A549 (cell line): ENCODE results near the gene IL22RA2. TPM values are rescaled to one million over a fixed set of nuclear protein-coding genes. Genes with fewer than 3 reads are reported as not detected.

Source experiments
- ATAC-seq, 2 experiments: fragments of 200-7000 bp in 1 of 2; fragments of >200 bp in 1 of 2; cut with Nextera tagmentation in 1 of 2; cut with Tn5 transposase in 1 of 2; 3 replicates each; pipeline versions ENCODE4 v1.8.0 to v1.9.1; 2018 to 2020; ENCODE audit warnings: mild to moderate bottlenecking in 1 of 2, moderate library complexity in 1 of 2
- CTCF ChIA-PET: fragments of 300-600 bp; sonication (Branson Sonifier 250); formaldehyde crosslinking; extraction: SDS; loops from one replicate; lab custom pipeline; 2021; ENCODE audit warnings: antibody characterized with exemption, inconsistent platforms; lab: Yijun Ruan, JAX
- POLR2A ChIA-PET: fragments of 350-600 bp; formaldehyde crosslinking; extraction: SDS; loops from one replicate; lab custom pipeline; 2021; ENCODE audit warnings: antibody characterized with exemption, inconsistent platforms; lab: Yijun Ruan, JAX
- DNase-seq, 2 experiments: peaks; one replicate each; pipeline versions ENCODE4 v3.0.0 to v3.0.0-alpha.2; 2011 to 2016; ENCODE audit warnings: low read depth in 1 of 2, low spot score in 1 of 2
- FAIRE-seq: peaks from 2 replicates; lab custom pipeline; 2011; peaks lifted over from hg19 to GRCh38; lab: Jason Lieb, UNC
- H3K27ac ChIP-seq, 2 experiments: fragments of >200 bp; sonication (Bioruptor Twin); formaldehyde crosslinking; 3 replicates each; pipeline ENCODE4 v1.5.1; 2016 to 2017
- H3K4me1 ChIP-seq: fragments of >200 bp; sonication (Bioruptor Twin); formaldehyde crosslinking; 3 replicates; pipeline ENCODE4 v1.6.1; 2016
- H3K4me2 ChIP-seq: fragments of >200 bp; sonication (Bioruptor Twin); formaldehyde crosslinking; 3 replicates; pipeline ENCODE4 v1.6.1; 2016
- H3K4me3 ChIP-seq: fragments of >200 bp; sonication (Bioruptor Twin); formaldehyde crosslinking; 3 replicates; pipeline ENCODE4 v1.5.1; 2016
- H3K9me3 ChIP-seq: fragments of >200 bp; sonication (Bioruptor Twin); formaldehyde crosslinking; 3 replicates; pipeline ENCODE4 v1.6.1; 2016
- CBX2 ChIP-seq: fragments of 200-600 bp; sonication (generic); IDR thresholded peaks from 2 replicates; pipeline ENCODE4 v1.6.1; 2016; ENCODE audit warnings: low read depth, mild to moderate bottlenecking, borderline replicate concordance
- CEBPB ChIP-seq, 2 experiments: fragments of >200 bp in 1 of 2; sonication (Bioruptor Twin) in 1 of 2; formaldehyde crosslinking in 1 of 2; IDR thresholded peaks; 2 replicates each; pipeline ENCODE4 v1.6.1; 2012 to 2016
- EHF ChIP-seq: fragments of 250-450 bp; sonication (Bioruptor Pico); IDR thresholded peaks from 2 replicates; pipeline ENCODE4 v1.5.0; 2020; ENCODE audit warnings: mild to moderate bottlenecking
- EHMT2 ChIP-seq: fragments of 200-600 bp; sonication (generic); IDR thresholded peaks from 2 replicates; pipeline ENCODE4 v1.6.1; 2016; ENCODE audit warnings: antibody characterized with exemption, low read depth, mild to moderate bottlenecking, moderate library complexity
- EP300 ChIP-seq, 2 experiments: fragments of >200 bp; sonication (Bioruptor Twin); formaldehyde crosslinking; IDR thresholded peaks; 2 replicates in 1 of 2; 3 replicates in 1 of 2; pipeline ENCODE4 v1.6.1; 2016 to 2017
- ESRRA ChIP-seq: fragments of 150-350 bp; IDR thresholded peaks from 2 replicates; pipeline ENCODE4 v1.6.1; 2014; ENCODE audit warnings: mild to moderate bottlenecking, low read length, borderline replicate concordance
- FOSB ChIP-seq: fragments of 250-450 bp; sonication (Bioruptor Pico); IDR thresholded peaks from 2 replicates; pipeline ENCODE4 v1.5.0; 2020; ENCODE audit warnings: mild to moderate bottlenecking, moderate library complexity
- HDAC2 ChIP-seq: fragments of 200-600 bp; sonication (generic); IDR thresholded peaks from 2 replicates; pipeline ENCODE4 v1.6.1; 2016
- HOXB5 ChIP-seq: fragments of 250-450 bp; sonication (Bioruptor Pico); IDR thresholded peaks from 2 replicates; pipeline ENCODE4 v1.5.0; 2020; ENCODE audit warnings: mild to moderate bottlenecking, moderate library complexity
- JUN ChIP-seq, 2 experiments: fragments of >200 bp; sonication (Bioruptor Twin); formaldehyde crosslinking; IDR thresholded peaks; 2 replicates in 1 of 2; 3 replicates in 1 of 2; pipeline ENCODE4 v1.6.1; 2016 to 2017
- KDM5A ChIP-seq: fragments of 200-600 bp; sonication (generic); IDR thresholded peaks from 2 replicates; pipeline ENCODE4 v1.6.1; 2016; ENCODE audit warnings: antibody characterized with exemption, mild to moderate bottlenecking
- MAFK ChIP-seq: fragments of 450-650 bp; IDR thresholded peaks from 2 replicates; pipeline ENCODE4 v1.6.1; 2014; ENCODE audit not compliant: partially characterized antibody
- MYC ChIP-seq: IDR thresholded peaks from 2 replicates; pipeline ENCODE4 v1.6.1; 2012; ENCODE audit warnings: mild to moderate bottlenecking, inconsistent platforms, low read length, improper control_type of control experiment, borderline replicate concordance
- RCOR1 ChIP-seq: fragments of 150-350 bp; IDR thresholded peaks from 2 replicates; pipeline ENCODE4 v1.6.1; 2014; ENCODE audit warnings: antibody characterized with exemption, low read length, low read depth
- RFX5 ChIP-seq: fragments of 450-650 bp; IDR thresholded peaks from 2 replicates; pipeline ENCODE4 v1.7.1; 2014; ENCODE audit warnings: antibody characterized with exemption, mild to moderate bottlenecking, moderate library complexity
- RNF2 ChIP-seq: fragments of 200-600 bp; sonication (generic); IDR thresholded peaks from 2 replicates; pipeline ENCODE4 v1.6.1; 2016; ENCODE audit warnings: low read depth, mild to moderate bottlenecking, antibody characterized with exemption, moderate library complexity, borderline replicate concordance
- SMC3 ChIP-seq: fragments of >200 bp; sonication (Bioruptor Twin); formaldehyde crosslinking; IDR thresholded peaks from 3 replicates; pipeline ENCODE4 v1.6.1; 2018; ENCODE audit warnings: inconsistent platforms
- TFCP2L1 ChIP-seq: fragments of 250-450 bp; sonication (Bioruptor Pico); IDR thresholded peaks from 2 replicates; pipeline ENCODE4 v1.5.0; 2021; ENCODE audit warnings: mild to moderate bottlenecking
- TP53 ChIP-seq: fragments of 250-450 bp; sonication (Bioruptor Pico); IDR thresholded peaks from 2 replicates; pipeline ENCODE4 v1.5.0; 2021; ENCODE audit warnings: mild to moderate bottlenecking, moderate library complexity
- ZC3H11A ChIP-seq: fragments of 450-650 bp; IDR thresholded peaks from 2 replicates; pipeline ENCODE4 v1.6.1; 2014; ENCODE audit warnings: antibody characterized with exemption, mild to moderate bottlenecking
- ZFP36 ChIP-seq: fragments of 450-650 bp; IDR thresholded peaks from 2 replicates; pipeline ENCODE4 v1.6.1; 2014; ENCODE audit warnings: borderline replicate concordance; ENCODE audit not compliant: partially characterized antibody
- ZNF302 ChIP-seq: fragments of 250-450 bp; sonication (Bioruptor Pico); IDR thresholded peaks from 2 replicates; pipeline ENCODE4 v1.9.0; 2021; ENCODE audit warnings: inconsistent platforms, mild to moderate bottlenecking, moderate library complexity
- WGBS: methylation state at CpG from one replicate; pipeline ENCODE4 v1.1.6; 2017; ENCODE audit errors: missing lambda C conversion rate; 5-methylcytosine and 5-hydroxymethylcytosine counted together
- polyA plus RNA-seq, 4 experiments: library from polyadenylated mRNA; depleted of rRNA in 3 of 4; stranded (reverse); fragments of >200 nt; fragmentation: RNase III in 1 of 4; extraction: RNeasy Plus Mini Kit Qiagen cat#74134 plus additional on column Dnase treatment in 1 of 4; gene quantifications; 2 replicates in 3 of 4; 3 replicates in 1 of 4; pipeline ENCODE4 v1.2.3, GENCODE V29; 2011 to 2017
- TF ChIP-seq, protein P1 (sequence below): fragments of 250-450 bp; sonication (Bioruptor Pico); IDR thresholded peaks from 2 replicates; pipeline ENCODE4 v1.5.0; 2020; ENCODE audit warnings: low read depth, mild to moderate bottlenecking, moderate library complexity
- TF ChIP-seq, protein P2 (sequence below): fragments of >200 bp; sonication (Bioruptor Twin); formaldehyde crosslinking; IDR thresholded peaks from 3 replicates; pipeline ENCODE4 v1.5.1; 2016
- TF ChIP-seq, protein P3 (sequence below): fragments of 150-350 bp; IDR thresholded peaks from 2 replicates; pipeline ENCODE4 v1.6.1; 2014; ENCODE audit warnings: low read depth, mild to moderate bottlenecking, low read length

The IL22RA2 gene
- polyA plus RNA-seq, 2 of the 4 experiments (the other 2 are of a cell fraction): not detected

DNA sequence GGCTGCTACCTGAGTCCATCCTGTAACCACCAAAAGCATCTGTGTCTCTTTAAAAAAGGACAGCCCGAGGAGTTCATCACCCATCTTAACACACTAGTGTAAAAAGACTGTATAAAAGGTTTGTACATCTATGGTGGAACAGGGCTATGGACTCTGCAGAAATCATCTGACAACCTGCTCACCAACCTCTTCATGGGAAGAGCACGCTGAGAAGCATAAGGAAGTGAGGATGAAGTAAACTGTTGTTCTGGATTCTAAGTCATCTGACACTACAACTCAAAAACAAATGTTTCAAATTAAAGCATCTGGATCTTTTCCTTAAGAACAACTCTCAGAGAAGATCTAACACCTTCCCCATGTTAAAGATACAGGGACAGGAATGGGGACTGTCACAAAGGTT is 40.4 kb upstream of the IL22RA2 start:
- TF ChIP-seq EP300 (IDR thresholded peaks at IDR 0.05) (no peak), ZFP36 (no peak), MAFK (no peak), TFCP2L1 (CRISPR knock-in tag) (no peak)
- TF ChIP-seq, protein P1, sequence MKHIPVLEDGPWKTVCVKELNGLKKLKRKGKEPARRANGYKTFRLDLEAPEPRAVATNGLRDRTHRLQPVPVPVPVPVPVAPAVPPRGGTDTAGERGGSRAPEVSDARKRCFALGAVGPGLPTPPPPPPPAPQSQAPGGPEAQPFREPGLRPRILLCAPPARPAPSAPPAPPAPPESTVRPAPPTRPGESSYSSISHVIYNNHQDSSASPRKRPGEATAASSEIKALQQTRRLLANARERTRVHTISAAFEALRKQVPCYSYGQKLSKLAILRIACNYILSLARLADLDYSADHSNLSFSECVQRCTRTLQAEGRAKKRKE (CRISPR knock-in tag): no peak
- DNase-seq: no peak
- 0 out of 6 replicates have a peak overlapping the region, but pooled peaks of 1 of the 2 experiments have one; percentile 3 for H3K27ac ChIP-seq
- H3K4me3 ChIP-seq: no peak overlapping the region
- no peak for ATAC-seq
- WGBS: 83% methylated on average over 2 of the region's 2 CpGs
- H3K4me2 ChIP-seq: no peak overlapping the region; the same call in 2 of the 3 replicates
- peaks cover 54% of the 10 kb centered on the region for H3K4me1 ChIP-seq
- POLR2A ChIA-PET: no interaction called here
- no peak for FAIRE-seq
- CTCF ChIA-PET: no interaction called here
- no peaks in the 10 kb centered on the region for H3K9me3 ChIP-seq

- H3K4me3 ChIP-seq: no peak overlapping the region
- FAIRE-seq (no peak), DNase-seq (no peak), ATAC-seq (no peak)
- CTCF ChIA-PET: no interaction called here
- WGBS: 86% methylated on average over 4 of the region's 4 CpGs
- TF ChIP-seq RCOR1 (no peak), ZFP36 (no peak), RNF2 (no peak), MYC (no peak), RFX5 (no peak), KDM5A (no peak), JUN (IDR thresholded peaks at IDR 0.05) (no peak)
- no peak overlapping the region for H3K4me2 ChIP-seq
- H3K9me3 ChIP-seq: peaks cover 4% of the 10 kb centered on the region; the same call in 1 of the 3 replicates
- peaks cover 54% of the 10 kb centered on the region for H3K4me1 ChIP-seq
- no peak overlapping the region for H3K27ac ChIP-seq
- POLR2A ChIA-PET: interaction anchor here (1.2 kb wide), 1 partner anchor 10 kb away, joined by 3 read pairs; no protein-coding TSS in a partner anchor
Observed at GRCh38 chr6:137213331-137213740, 39.9 kb upstream of the IL22RA2 start.

DNA sequence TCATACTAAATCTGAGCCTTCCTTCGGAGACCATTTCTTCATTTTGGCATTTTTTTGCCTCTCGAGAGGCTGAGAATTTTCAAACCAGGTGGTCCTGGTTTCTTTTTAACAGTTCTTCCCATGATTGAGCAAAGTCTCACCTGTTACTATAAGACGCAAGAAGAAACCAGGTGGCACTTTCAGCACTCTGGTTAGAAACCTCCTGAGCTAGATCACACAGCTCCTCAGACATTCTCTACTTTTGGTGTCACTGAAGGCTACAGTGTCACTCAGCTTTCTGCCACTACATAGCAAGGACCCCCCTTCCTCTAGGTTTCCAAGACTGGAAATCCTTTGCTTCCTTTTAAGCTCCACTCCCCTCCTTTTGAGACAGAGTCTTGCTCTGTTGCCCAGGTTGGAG is 38.5 kb upstream of the IL22RA2 start:
- POLR2A ChIA-PET: interaction anchor here (1.2 kb wide), 1 partner anchor 12 kb away, joined by 3 read pairs; no protein-coding TSS in a partner anchor
- peaks cover 6% of the 10 kb centered on the region; the same call in 1 of the 3 replicates for H3K9me3 ChIP-seq
- H3K4me1 ChIP-seq: peaks cover 48% of the 10 kb centered on the region
- no peak overlapping the region for H3K4me3 ChIP-seq
- no peak for ATAC-seq
- no peak overlapping the region for H3K27ac ChIP-seq
- CTCF ChIA-PET: no interaction called here
- TF ChIP-seq MYC (no peak), JUN (IDR thresholded peaks at IDR 0.05) (no peak), CBX2 (no peak), FOSB (CRISPR knock-in tag) (no peak), HOXB5 (CRISPR knock-in tag) (no peak)
- FAIRE-seq: no peak
- H3K4me2 ChIP-seq: no peak overlapping the region
- 95% methylated on average over 3 of the region's 3 CpGs for WGBS
- DNase-seq: no peak

GRCh38 chr6:137210903-137211302 is 37.5 kb upstream of the IL22RA2 start:
- H3K9me3 ChIP-seq: peaks cover 6% of the 10 kb centered on the region; the same call in 1 of the 3 replicates
- ChIA-PET CTCF (no interaction called here), POLR2A (no interaction called here)
- H3K4me1 ChIP-seq: peaks cover 42% of the 10 kb centered on the region
- ATAC-seq (no peak), DNase-seq (no peak), FAIRE-seq (no peak)
- no peak for TF ChIP-seq ZNF302 (CRISPR knock-in tag)
- no peak for TF ChIP-seq EHMT2
- TF ChIP-seq ZC3H11A: no peak
- no peak for TF ChIP-seq SMC3
- TF ChIP-seq ESRRA: no peak
- TF ChIP-seq, protein P2, sequence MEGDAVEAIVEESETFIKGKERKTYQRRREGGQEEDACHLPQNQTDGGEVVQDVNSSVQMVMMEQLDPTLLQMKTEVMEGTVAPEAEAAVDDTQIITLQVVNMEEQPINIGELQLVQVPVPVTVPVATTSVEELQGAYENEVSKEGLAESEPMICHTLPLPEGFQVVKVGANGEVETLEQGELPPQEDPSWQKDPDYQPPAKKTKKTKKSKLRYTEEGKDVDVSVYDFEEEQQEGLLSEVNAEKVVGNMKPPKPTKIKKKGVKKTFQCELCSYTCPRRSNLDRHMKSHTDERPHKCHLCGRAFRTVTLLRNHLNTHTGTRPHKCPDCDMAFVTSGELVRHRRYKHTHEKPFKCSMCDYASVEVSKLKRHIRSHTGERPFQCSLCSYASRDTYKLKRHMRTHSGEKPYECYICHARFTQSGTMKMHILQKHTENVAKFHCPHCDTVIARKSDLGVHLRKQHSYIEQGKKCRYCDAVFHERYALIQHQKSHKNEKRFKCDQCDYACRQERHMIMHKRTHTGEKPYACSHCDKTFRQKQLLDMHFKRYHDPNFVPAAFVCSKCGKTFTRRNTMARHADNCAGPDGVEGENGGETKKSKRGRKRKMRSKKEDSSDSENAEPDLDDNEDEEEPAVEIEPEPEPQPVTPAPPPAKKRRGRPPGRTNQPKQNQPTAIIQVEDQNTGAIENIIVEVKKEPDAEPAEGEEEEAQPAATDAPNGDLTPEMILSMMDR: no peak
- TF ChIP-seq TFCP2L1 (CRISPR knock-in tag): no peak
- TF ChIP-seq HDAC2: no peak
- TF ChIP-seq, protein P3, sequence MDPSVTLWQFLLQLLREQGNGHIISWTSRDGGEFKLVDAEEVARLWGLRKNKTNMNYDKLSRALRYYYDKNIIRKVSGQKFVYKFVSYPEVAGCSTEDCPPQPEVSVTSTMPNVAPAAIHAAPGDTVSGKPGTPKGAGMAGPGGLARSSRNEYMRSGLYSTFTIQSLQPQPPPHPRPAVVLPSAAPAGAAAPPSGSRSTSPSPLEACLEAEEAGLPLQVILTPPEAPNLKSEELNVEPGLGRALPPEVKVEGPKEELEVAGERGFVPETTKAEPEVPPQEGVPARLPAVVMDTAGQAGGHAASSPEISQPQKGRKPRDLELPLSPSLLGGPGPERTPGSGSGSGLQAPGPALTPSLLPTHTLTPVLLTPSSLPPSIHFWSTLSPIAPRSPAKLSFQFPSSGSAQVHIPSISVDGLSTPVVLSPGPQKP: no peak
- TF ChIP-seq TP53: no peak
- no peak for TF ChIP-seq EHF
- no peak for TF ChIP-seq CEBPB (IDR thresholded peaks at IDR 0.05)
- no peak overlapping the region for H3K27ac ChIP-seq
- H3K4me3 ChIP-seq: no peak overlapping the region
- peak overlapping the region; percentile 50 for H3K4me2 ChIP-seq
